WI38 (cell line): ENCODE data around the gene PITHD1.
A peak's percentile ranks its signal among the peaks of the same experiment; 100 is the strongest.

ENCODE experiments used
- H3K4me3 ChIP-seq: 2 replicates; pipeline ENCODE4 v1.5.1; 2011; ENCODE audit warnings: low read depth, mild to moderate bottlenecking, control low read depth, low read length
- TF ChIP-seq, protein P1 (sequence below): IDR thresholded peaks from 2 replicates; pipeline ENCODE4 v1.5.1; 2012; ENCODE audit warnings: low read depth, mild to moderate bottlenecking, control low read depth, low read length

PITHD1 gene

DNA sequence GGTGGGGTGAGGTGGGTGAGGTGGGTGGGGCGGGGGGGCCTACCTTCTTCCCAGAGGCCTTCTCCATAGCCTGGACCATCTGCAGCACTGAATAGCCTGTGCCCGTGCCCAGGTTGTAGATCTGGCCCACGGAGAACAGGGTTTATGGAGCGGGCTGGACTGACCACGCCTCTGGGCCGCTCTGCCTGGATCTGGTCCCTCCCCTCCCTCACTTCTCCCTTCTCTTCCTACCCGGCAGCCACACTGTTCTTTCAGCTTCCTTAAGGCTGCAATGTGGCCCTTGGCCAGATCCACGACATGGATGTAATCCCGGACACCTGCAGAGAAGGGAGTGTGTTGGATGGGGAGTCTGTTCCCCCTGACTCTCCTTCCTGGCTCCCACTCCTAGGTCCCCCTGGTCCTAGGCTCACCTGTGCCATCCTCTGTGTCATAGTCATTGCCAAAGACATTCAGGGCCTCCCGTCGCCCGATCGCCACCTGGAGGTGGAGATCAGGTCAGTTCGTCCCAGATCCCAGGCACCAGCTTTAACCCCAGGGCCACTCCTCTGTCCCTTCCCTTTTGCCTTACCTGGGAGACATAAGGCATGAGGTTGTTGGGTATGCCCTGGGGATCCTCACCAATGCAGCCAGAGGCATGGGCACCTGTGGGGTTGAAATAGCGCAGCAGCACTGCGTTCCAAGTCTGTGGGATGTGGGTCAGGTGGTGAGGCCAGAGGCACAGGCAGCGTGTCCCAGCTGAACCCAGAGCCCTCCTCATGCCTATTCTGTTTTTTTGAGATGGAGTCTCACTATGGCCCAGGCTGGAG is 18.5 kb downstream of the PITHD1 start:
- no peak overlapping the region for H3K4me3 ChIP-seq
- TF ChIP-seq, protein P1, sequence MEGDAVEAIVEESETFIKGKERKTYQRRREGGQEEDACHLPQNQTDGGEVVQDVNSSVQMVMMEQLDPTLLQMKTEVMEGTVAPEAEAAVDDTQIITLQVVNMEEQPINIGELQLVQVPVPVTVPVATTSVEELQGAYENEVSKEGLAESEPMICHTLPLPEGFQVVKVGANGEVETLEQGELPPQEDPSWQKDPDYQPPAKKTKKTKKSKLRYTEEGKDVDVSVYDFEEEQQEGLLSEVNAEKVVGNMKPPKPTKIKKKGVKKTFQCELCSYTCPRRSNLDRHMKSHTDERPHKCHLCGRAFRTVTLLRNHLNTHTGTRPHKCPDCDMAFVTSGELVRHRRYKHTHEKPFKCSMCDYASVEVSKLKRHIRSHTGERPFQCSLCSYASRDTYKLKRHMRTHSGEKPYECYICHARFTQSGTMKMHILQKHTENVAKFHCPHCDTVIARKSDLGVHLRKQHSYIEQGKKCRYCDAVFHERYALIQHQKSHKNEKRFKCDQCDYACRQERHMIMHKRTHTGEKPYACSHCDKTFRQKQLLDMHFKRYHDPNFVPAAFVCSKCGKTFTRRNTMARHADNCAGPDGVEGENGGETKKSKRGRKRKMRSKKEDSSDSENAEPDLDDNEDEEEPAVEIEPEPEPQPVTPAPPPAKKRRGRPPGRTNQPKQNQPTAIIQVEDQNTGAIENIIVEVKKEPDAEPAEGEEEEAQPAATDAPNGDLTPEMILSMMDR = no peak

DNA sequence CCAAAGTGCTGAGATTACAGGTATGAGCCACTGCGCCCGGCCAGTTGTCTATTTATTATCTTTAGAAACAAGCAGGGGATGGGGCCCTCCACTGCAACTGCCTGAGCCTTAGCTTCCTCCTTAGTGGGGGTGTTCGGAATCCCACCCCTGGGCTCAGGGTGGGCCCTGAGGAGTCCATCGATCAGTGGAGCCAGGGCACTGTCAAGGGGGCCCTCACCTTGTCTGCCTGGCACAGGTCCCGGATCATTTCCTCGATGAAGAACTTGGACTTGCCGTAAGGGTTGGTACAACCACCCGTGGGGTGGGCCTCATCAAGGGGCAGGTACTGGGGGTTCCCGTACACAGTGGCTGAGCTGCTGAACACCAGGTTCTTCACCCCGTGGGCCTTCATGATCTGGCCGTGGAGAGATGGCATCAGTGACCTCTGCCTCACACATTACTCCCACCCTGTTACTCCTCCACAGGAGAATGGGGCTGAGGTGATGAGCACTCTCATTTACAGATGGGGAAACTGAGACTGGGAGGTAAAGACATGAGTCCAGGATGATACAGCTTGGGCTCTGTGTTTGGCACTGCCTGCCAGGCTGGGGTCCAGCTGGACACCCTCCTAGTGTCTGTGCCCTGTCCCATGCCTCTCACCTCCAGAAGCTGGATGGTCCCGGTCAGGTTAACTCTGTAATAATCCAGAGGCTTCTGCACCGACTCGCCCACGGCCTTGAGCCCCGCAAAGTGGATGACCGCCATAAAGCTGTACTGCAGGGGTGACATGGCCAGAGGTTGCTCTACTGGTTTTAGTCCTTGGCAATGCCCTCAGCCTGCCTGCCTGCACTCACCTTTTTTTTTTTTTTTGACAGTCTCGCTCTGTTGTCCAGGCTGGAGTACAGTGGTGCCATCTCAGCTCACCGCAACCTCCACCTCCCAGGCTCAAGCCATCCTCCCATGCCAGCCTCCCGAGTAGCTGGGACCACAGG is 19.5 kb downstream of the PITHD1 start:
- TF ChIP-seq, protein P1 = no peak
- no peak overlapping the region for H3K4me3 ChIP-seq

DNA sequence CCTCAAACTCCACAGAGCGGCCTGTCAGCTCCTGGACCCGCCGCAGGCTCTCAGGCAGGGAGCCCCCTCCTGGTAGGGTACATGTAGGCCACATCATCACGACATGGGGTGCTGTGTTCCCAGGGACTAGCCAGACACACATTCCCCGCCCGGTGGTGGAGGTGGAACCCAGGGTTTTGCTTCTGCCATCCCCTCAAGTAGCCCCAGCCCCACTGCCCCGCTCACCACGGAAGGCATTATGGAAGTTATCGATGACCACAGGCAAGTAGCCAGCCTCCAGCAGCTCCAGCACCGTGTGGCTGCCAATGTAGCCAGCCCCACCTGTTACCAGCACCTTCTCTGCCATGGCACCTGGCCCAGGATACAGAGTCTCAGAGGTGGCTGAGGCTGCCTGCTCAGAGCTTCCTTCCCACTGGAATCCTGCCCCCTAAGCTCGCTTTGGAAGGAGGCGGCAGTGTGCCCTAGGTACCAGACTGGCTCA is 20.5 kb downstream of the PITHD1 start:
- TF ChIP-seq, protein P1 = no peak
- no peak overlapping the region for H3K4me3 ChIP-seq

DNA sequence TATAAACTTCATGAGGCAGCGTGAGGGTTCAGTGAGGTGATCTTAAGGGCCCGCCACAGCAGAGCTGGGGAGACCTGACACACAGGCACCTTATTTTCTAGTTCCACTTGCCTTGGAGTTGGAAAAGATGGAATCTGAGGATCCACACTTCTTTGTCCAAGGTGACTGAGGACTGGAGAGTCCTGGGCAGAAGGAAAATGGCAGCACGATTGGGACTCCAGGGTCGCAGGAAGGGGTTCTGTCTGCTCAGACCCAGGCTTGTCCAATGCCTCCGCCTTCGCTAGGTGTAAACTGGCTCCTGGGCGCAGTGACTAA is 21.0 kb downstream of the PITHD1 start:
- TF ChIP-seq, protein P1 = no peak
- H3K4me3 ChIP-seq = peak overlapping the region; percentile 79

DNA sequence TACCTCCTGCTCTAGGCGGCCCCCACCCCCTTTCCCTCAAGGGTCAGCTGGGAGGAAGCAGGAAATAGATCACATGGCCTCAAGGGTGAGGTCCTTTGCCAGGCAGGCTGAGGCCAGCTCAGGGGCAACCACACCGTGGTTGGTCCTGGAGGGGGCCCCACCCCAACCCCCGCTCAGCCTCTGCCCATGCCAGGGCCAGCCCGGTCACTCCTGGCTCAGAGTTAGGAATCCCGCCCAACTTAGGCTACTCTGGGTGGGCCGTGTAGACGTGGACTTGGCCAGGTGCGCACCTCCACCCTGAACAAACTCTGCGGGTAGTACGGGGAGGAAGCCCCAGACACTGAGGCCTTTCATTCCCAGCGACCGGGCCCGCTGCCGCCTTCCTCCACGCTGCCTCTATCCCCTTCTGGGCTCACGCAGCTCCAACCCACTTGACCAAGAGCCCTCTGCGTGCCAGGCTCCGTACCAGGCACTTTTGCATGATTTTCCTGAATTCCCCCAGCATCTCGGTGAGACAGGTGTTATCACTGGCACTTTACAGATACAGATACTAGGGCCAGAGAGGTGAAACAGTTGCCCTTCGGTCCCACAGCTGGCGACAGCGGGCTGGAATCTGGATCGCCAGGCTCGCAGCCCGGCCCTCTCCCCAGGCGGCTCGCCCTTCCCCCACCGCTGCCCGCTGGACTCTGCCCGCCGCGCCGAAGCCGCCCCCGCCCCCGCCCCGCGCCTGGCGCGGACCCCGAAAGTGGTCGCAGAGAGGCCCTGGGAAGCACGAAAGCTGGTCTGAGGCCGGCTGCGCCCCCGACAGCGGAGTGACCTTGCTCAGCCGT is 21.6 kb downstream of the PITHD1 start:
- peak overlapping the region; percentile 79 for H3K4me3 ChIP-seq
- TF ChIP-seq, protein P1 = no peak

DNA sequence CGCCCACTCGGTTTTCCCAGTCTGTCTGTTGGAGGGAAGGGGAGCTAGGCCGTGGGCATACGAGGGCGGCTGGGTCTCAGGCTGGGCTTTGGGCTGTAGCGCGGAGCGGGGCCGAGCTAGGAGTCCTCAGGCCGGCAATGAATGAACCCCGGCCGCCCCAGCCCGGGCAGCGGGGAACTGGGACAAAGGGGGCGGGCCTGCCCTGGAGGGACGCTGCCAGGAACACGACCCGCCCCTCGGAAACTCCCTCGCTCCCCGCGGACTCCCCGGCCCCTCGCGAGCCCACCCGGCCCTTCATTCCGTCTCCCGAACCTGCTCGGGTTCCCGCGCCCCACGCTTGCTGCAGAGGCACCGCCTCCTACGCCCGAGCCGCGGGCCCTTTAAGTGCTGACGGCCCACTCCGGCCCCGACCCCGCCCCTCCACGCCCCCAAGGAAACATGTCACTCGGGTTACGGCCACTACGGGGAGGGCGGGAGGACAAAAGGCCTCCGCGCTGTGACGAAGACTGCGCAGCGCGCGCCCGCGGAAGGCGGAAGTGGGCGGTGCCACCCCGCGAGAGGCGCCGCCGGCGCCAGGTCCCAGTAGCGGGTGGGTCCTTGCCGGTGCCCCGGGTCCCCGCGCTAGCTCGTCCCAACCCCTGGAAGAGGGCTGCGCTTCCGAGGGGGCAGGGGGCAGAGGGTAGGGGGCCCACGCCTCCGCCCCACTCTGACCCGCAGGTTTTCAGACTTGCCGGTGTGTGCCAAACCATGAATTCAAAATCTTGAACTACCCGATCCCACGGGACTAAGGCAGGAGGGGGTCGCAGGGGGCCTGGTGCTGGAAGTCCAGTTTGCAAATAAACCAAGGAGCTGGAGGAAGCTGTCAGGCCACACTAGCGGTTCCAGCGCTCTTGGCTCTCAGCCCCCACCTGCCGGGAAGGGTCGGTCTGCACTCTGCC is 22.5 kb downstream of the PITHD1 start, which contains the start of gene GALE:
TSS of gene GALE (minus strand) at position 355 of the 938 bp plus-strand sequence. CDS start 1,747 bp downstream, outside the sequence.
- TF ChIP-seq, protein P1 = no peak
- H3K4me3 ChIP-seq = peak within 1 kb of the TSS; percentile 79
